NCI-H748 treated with DMSO at 0.1 percent for 48 hours (cell line): ENCODE measurements around the gene TSC22D3.
"Not testable (repeated sequence)": the region's sequence is repeated elsewhere in the genome, so short reads cannot be mapped to it uniquely, and the experiment has no call there.

Experiments
- DNase-seq: peaks from one replicate; lab custom pipeline; 2025; lab: John Stamatoyannopoulos, UW

TSC22D3 gene

DNA sequence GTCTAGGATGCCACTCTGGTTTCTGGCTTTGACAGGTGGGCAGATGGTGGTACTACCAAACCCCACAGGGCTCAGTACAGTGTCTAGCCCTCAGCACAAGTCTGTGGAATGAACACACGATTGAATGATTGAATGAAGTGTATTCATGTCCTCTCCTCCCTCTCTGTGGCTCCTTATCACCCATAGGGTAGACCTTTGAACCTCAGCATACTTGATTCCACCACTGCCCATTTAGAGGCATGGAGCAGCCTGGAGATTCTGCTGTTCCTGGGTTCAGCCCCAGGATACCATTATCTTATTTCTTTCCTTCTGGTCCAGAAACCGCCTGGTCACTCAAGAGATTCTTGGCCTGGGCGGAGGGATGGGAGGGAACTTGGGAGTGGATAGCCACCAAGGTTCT, 93.3 kb downstream of the TSC22D3 start:
- no peak for DNase-seq

DNA sequence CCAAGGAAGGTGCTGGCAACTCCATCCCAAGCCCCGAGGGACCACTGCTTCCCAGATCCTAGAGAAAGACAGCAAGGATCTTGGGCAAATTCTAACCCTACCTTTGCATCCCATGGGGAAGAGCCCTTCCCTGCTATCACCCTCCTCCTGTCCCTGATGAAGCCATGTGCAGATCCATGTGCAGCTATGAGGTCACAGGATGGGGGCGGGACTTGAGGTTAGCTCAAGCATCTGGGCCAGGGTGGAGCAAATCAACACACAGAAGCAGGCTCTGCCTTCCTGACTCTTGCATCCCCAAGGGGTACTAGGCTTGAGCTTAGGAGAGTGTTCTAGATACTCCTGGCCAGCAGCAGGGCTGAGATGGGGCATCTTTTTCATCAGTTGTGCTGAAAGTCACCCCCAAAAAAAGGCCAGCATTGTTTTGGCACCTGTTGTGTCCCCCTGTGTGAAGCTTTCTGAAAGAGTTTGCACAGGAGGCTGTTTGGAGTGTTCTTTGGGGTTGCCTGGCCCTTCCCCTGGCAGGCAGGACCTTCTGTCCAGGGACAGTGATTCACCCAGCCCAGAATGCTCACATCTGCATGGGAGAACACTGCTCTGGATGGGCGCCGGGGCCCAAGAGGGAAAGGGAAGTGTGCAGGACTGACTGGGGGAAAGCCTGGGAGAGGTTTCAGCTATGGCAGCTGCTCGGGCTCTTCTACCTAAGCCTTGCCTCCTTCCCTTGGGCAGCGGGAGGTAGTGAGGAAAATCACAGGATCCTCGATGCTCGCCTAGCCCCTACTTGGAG, 96.4 kb downstream of the TSC22D3 start:
- no peak for DNase-seq

DNA sequence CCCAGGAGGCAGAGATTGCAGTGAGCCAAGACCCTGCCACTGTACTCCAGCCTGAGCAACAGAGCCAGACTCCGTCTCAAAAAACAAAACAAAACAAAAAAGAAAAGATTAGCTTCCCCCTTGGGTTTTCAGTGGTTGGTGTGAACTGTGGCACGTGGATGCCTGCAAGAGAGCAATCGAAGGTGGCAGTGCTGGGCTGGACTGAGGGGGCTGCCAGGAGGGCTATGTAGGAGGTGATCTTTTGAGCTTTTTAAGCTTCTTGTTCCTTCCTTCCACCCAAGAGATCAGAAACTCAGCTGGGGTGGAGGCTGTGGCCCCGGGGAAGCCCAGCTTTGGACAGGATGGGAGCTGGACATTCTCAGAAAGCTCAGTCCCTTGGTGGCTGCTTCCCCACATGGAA, 97.7 kb downstream of the TSC22D3 start:
- no peak for DNase-seq

DNA sequence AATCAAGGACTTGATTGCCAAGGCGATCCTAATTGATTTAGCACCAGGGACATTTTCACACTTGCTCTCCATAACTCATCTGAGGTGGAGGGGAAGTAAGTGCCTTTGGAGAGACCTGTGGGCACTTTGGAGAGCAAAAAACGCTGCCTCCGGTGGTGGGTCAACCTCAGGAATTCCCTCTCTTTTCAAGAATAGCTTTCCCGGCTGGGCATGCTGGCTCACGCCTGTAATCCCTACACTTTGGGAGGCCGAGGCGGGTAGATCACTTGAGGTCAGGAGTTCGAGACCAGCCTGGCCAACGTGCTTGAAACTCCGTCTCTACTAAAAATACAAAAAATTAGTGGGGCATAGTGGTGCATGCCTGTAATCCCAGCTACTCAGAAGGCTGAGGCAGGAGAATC, 98.1 kb downstream of the TSC22D3 start:
- DNase-seq: no peak

DNA sequence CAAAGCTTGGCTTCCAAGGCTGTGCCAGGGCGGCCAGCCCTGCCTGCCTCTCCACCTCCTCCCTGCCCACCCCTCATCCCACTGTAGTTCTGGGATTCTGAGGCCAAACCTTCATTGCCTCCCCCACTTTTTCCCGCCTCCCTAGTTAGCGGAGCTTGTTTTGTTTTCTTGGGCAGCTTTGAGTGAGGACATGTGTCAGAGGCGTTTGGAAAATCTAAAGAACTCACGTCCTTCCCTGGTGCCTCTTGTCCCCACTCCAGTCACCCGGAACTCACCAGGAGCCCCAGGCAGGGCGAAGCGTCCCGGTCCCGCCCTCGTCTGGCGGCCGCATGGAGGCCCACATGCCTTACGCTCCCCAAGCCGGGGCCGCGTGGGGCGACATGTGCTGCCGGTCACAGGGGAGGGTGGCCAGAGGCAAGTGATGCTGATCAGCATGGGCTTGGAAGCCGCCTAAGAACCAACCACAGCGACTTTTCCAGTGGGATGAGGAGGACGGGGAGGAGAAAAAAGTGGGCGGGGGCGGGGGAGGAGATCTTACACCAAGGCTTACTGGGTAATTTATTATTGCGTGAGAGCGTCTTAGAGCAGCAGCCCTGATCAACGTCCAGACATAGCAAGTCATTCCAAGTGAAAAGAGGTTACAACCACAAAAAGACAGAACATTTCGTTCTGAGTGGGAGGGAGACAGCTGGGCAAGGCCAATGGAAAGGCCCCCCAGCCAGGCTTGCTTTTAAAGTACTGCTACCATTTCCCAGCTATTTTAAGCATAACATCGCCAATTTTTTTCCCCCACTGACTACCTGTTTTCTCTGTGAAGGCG, 98.8 kb downstream of the TSC22D3 start:
- DNase-seq: no peak

DNA sequence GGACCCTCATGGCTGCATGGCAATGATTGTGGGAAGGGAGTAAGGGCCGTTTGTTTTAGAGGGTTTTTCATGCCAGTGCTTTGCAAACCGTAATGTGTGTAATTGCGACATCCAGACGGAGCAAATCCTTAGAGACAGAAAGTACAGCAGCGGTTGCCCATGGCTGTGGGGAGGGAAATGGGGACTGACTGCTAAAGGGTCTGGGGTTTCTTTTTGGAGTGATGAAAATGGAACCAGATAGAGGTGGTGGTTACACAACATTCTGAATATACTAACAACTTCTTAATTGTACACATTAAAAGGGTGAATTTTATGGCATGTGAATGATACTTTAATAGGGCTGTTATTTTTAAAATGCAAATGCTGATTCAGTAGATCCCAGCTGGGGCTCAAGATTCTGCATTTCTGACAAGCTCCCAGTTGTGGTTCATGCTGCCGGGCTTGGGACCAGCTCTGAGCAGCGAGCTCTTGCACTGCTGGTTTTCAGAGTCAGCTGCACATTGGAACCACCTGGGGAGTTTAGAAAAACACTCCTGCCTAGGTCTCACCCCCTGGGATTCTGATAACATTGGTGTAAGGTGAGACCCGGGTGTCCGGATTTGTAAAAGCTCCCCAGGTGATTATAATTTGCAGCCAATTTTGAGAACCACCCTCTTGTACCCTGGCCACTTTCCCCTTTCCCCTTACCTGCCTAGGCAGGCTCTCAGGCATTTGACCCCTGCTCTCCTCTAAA, 99.6 kb downstream of the TSC22D3 start:
- no peak for DNase-seq

DNA sequence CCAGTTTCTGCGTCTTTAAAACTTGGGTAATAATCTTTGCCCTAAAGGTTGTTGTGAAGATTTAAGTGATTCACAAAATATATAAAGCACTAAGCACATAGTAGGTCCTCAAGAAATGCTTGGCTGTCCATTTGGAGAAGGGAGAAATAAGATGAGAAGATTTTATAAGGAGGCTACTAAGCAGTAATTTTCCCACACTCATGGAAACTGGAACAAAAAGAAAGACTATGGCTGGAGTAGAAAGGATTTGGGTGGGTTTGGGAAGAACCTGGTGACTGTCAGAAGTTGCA, 100.3 kb downstream of the TSC22D3 start:
- DNase-seq: no peak

DNA sequence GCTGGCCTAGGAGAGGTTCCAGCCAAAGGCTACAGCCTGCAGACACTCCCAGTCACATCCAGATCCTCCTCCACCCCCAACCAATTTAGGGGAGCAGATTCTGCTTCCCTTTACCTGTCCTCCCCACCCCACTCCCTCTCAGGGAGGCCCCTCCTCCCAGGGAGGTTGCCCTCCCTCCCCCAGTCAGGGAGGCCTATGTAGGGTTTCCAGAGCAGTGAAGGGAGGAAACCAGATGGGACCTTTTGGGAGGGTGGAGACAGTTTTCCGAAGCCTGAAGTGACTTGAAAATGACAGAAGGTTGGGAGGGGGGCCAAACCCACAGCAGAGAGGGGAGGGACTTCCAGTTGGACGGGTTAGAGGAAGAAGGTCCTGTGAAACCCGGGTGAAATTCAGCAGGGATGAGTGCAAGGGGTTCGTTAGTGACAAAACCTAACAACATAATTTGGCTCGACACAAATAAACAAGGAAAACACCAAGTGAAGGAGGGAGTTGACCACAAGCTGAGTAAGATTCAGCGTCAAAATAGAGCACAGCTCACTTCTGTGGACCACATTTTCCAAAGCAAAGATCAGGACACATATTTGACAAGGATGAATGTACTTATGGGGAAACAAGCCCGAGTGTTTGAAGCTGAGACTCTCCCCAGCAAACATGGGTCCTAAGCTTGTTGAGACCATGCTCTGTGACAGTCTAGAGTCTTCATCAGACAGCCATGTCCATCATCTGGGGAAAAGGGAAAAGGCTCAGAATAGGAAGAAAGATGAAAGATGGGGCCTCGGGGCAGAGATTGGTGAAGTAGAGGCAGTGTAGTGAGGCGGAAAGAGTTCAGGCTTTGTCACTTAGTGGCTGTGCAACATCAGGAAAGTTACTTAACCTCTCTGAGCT, 100.9 kb downstream of the TSC22D3 start:
- no peak for DNase-seq

DNA sequence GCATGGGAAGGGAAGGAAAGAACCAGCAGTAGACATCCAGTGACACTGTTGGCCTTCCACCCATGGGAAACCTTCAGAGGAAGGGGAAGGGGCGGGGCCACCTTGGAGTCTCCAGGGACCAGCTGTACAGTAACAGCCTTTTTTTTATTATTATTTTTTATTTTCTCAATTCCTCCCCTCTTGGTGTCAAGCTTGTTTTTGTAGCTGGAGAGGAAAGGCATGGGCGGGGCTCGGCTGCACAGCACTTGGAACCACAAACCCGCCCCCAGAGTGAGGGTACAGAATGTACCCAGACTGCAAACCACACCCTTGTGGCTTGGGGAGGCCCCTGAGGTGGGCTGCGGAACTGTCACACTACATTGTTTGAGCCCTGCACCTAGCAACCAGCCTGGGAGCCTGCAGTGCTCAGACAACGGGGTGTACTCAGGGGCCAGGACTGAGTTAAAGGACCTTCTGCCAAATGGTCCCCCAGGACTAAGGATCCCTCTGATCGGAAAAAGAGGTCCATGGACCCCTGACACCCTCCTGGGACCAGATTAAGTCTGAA, 101.6 kb downstream of the TSC22D3 start:
- DNase-seq: no peak

DNA sequence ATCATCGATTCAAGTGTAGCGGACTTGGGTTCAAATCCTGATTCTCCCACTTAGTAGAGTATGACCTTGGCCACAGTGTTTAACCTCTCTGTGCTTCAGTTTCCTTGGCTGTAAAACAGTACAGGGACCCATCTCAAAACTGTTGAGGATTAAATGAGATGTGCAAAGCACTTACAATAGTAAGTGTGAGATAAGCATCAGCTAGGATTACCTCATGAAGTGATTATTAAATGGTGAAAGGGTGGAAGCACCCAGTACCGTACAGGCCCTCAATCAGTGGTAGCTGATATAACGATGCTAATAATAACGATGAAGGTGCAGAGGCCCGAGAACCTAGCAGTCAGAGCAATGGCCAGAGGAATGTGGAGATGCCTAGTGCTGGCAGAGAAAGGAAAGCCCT, 102.2 kb downstream of the TSC22D3 start:
- no peak for DNase-seq

DNA sequence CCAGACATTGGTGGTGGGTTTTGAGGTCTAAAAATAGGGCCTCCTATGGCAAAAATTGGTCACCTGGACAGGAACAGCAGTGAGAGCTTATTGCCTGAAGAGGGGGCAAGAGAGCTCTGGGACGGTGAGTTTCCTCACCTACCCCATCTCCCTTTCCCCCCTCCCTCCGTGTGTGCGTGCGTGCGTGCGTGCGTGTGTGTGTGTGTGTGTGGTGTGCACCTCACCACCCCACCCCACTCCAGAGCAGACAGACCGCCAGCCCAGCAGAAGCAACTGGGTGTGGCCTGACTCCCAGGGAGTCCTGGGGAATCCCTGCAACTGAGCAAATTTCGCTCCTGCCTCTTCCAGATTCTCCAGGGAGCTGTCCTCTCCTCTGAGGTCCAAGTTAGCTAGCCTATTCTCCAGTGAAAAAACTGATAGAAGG, 102.6 kb downstream of the TSC22D3 start:
- peak; percentile 44 for DNase-seq

DNA sequence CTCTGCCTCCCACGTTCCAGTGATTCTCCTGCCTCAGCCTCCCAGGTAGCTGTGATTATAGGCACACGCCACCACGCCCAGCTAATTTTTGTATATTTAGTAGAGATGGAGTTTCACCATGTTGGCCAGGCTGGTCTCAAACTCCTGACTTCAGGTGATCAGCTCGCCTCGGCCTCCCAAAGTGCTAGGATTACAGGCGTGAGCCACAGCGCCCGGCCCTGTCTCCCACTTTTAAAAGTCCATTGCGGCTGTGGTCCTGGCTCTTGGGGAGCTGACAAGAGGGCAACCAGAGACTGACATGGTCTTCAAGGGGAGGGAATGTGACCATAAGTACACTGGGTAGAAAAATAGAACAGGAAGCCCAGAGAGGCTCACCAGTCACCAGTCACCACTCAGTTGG, 104.3 kb downstream of the TSC22D3 start:
- not testable (repeated sequence) for DNase-seq

DNA sequence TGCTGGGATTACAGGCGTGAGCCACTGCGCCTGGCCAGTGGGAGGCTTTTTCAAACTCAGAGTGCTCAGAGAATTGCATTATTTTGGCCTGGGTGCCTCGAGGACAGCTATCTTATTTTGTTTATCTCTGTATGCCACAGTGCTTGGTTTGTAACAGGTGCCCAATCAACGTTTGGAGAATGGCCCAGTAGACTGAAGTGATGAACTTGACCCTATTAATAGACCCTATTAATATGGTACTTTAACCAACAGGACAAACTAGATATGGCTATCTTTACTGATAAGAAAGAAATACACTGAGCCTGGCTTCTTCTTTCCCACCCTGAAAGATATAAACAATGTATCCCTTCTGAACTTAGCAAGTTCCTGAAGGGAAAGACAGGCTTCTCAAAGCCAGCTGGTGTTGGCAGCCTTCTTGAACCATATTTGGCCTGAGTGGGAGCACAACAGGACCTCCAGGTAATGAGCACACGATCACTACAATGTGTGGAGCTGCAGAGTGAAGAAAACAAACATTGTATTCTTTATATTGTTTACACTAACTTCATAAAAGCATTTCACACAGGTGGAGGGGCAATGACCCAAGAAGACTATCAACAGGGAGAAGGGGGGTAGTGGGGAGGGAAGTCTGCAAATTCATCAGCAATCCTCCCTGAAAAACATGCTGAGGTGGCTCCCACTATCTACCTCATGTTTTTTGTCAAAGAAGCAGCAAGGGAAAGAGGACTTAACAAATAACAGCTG, 105.5 kb downstream of the TSC22D3 start:
- DNase-seq: peak; percentile 9

DNA sequence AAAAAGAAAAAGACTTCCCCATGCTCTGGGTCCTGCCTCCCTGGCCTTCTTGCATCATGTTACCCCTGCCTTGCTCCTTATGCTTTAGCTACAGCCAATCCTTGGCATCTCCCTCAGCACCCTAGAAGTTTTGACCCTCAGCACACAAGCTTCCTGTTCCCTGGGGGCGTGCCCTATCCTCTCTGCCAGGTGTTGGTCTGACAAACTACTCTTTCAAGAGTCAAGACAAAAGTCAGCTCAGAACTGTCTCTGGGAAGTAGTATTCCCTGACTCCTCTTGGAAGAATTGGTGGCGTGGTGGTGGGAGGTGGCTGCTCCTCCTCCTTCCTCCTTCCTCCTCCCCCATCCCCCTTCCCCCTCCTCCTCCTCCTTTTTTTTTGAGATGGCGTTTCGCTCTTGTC, 106.3 kb downstream of the TSC22D3 start:
- no peak for DNase-seq

DNA sequence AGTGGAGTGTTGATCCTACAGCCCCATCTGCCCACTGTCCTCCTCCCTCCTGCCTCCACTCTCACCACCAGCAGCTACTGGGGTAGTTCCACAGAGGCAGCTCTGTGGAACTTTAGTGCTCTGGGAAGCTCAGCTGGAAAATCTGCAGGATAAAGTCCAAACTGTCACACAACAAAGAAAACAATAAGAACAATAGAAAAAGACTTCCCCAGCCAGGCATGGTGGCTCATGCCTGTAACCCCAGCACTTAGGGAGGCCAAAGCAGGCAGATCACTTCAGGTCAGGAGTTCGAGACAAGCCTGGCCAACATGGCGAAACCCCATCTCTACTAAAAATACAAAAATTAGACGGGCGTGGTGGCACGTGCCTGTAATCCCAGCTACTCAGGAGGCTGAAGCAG, 106.9 kb downstream of the TSC22D3 start:
- not testable (repeated sequence) for DNase-seq

DNA sequence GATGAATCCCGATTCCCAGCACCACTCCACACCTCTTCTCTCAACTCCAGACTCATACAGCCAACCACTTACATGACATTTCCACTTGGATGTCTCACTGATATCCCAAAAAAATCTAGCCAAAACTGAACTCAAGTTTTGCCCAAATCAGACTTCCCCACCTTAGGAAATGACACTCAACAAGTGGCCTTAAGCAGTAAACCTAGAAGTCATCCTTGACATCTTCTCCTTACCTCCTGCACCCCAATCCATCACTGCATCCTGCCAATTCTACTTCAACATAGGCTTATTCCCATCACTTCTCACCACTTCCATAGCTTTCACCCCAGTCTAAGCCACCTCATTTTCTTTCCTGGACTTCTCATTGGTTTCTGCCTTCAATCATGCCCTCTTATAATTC, 108.2 kb downstream of the TSC22D3 start:
- no peak for DNase-seq

DNA sequence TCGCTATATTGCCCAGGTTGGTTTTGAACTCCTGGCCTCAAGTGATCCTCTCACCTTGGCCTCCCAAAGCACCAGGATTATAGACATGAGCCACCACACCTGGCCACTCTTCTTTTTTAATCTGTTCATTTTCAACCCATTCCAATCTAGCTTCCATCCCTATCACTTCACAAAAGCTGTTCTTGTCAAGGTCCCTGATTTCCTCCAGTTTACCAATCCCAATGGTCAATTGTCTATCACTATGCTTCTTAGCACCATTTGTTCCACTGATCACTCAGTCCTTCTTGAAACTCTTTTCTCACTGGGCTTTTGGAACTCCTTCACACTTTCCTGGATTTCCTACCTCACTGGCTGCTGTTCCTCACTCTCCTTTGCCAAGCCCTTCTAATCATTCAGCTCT, 108.7 kb downstream of the TSC22D3 start:
- DNase-seq: no peak
